Measurements from ENCODE around the gene NAV1. TPM values are rescaled to one million over a fixed set of nuclear protein-coding genes. Genes with fewer than 3 reads are reported as not detected.

Gene NAV1
- total RNA-seq, 4 donors from 2014 or later, result 13.0 to 40.6 (median 16.9) TPM

- peak; percentile 59 to 86 (median 84) for TF ChIP-seq POLR2AphosphoS5 (IDR thresholded peaks at IDR 0.05)
- no peak for TF ChIP-seq CTCF (IDR thresholded peaks at IDR 0.05)
Observed at GRCh38 chr1:201584471-201585092, 45.7 kb downstream of the NAV1 start.

GRCh38 chr1:201585093-201585483 lies 46.2 kb downstream of the NAV1 start:
- in situ Hi-C loops (cut with MboI; ENCODE audit: low pct_ligation_motif_present in 1 of 4, low pct_unique_long_range_greater_than_20kb in 1 of 4, low sequenced_read_pairs in 3 of 4) (no loop called here), intact Hi-C loops (cut with DNase I; ENCODE audit: low total_unique reads) (no loop called here)
- Histone ChIP-seq H3K36me3 (no peaks in the 10 kb centered on the region), H3K27ac (peak overlapping the region; percentile 46 to 71 (median 60)), H3K4me3 (no peak overlapping the region), H3K4me1 (peaks cover 0 to 32% (median 2%) of the 10 kb centered on the region in 4 donors), H3K9me3 (no peaks in the 10 kb centered on the region), H3K27me3 (no peaks in the 10 kb centered on the region)
- no peak for DNase-seq
- 61 to 86% methylated on average over 1 to 3 of the region's 3 CpGs for WGBS, 2 donors (ENCODE audit: low coverage in 1 of 2)
- TF ChIP-seq POLR2AphosphoS5 (IDR thresholded peaks at IDR 0.05) (no peak), EP300 (IDR thresholded peaks at IDR 0.05; ENCODE audit: low read depth) (no peak), POLR2A (IDR thresholded peaks at IDR 0.05) (no peak), CTCF (IDR thresholded peaks at IDR 0.05) (no peak)

More at GRCh38 chr1:201584471-201585092, 45.7 kb downstream of the NAV1 start:
- H3K4me1 ChIP-seq, result peaks cover 0 to 32% (median 2%) of the 10 kb centered on the region in 4 donors
- H3K27me3 ChIP-seq, result no peaks in the 10 kb centered on the region
- H3K27ac ChIP-seq, result peak overlapping the region; percentile 46 to 71 (median 60)
- DNase-seq, result peak; percentile 35
- no peaks in the 10 kb centered on the region for H3K9me3 ChIP-seq
- no peak overlapping the region for H3K4me3 ChIP-seq
- in situ Hi-C loops (cut with MboI; ENCODE audit: low pct_ligation_motif_present in 1 of 4, low pct_unique_long_range_greater_than_20kb in 1 of 4, low sequenced_read_pairs in 3 of 4) (no loop called here), intact Hi-C loops (cut with DNase I; ENCODE audit: low total_unique reads) (no loop called here)
- no peaks in the 10 kb centered on the region for H3K36me3 ChIP-seq
- 43 to 67% methylated on average over 1 to 6 of the region's 6 CpGs for WGBS, 2 donors (ENCODE audit: low coverage in 1 of 2)

- in situ Hi-C loops (cut with MboI; ENCODE audit: low pct_ligation_motif_present in 1 of 4, low pct_unique_long_range_greater_than_20kb in 1 of 4, low sequenced_read_pairs in 3 of 4), result no loop called here
- 56 to 67% methylated on average over 3 of the region's 3 CpGs for WGBS, 2 donors (ENCODE audit: low coverage in 1 of 2)
Observed at GRCh38 chr1:201585901-201586300, 47.0 kb downstream of the NAV1 start.

GRCh38 chr1:201586806-201587205 lies 47.9 kb downstream of the NAV1 start:
- in situ Hi-C loops (cut with MboI; ENCODE audit: low pct_ligation_motif_present in 1 of 4, low pct_unique_long_range_greater_than_20kb in 1 of 4, low sequenced_read_pairs in 3 of 4) (no loop called here), intact Hi-C loops (cut with DNase I; ENCODE audit: low total_unique reads) (no loop called here)
- DNase-seq, result no peak
- H3K27ac ChIP-seq, result no peak overlapping the region
- H3K27me3 ChIP-seq, result no peaks in the 10 kb centered on the region
- no peaks in the 10 kb centered on the region for H3K9me3 ChIP-seq
- TF ChIP-seq POLR2A (IDR thresholded peaks at IDR 0.05), result no peak
- TF ChIP-seq POLR2AphosphoS5 (IDR thresholded peaks at IDR 0.05), result no peak
- no peak for TF ChIP-seq CTCF (IDR thresholded peaks at IDR 0.05)
- no peak for TF ChIP-seq EP300 (IDR thresholded peaks at IDR 0.05; ENCODE audit: low read depth)
- no peak overlapping the region for H3K4me3 ChIP-seq
- 82 to 89% methylated on average over 4 to 5 of the region's 5 CpGs for WGBS, 2 donors (ENCODE audit: low coverage in 1 of 2)
- H3K36me3 ChIP-seq, result no peaks in the 10 kb centered on the region
- peaks cover 0 to 32% (median 2%) of the 10 kb centered on the region in 4 donors for H3K4me1 ChIP-seq

More at GRCh38 chr1:201585901-201586300, 47.0 kb downstream of the NAV1 start:
- peaks cover 0 to 32% (median 2%) of the 10 kb centered on the region in 4 donors for H3K4me1 ChIP-seq
- no peak for DNase-seq
- no peaks in the 10 kb centered on the region for H3K9me3 ChIP-seq
- H3K27ac ChIP-seq, result no peak overlapping the region
- TF ChIP-seq EP300 (IDR thresholded peaks at IDR 0.05; ENCODE audit: low read depth) (no peak), POLR2AphosphoS5 (IDR thresholded peaks at IDR 0.05) (no peak), POLR2A (IDR thresholded peaks at IDR 0.05) (no peak)
- H3K4me3 ChIP-seq, result no peak overlapping the region
- no peaks in the 10 kb centered on the region for H3K27me3 ChIP-seq
- intact Hi-C loops (cut with DNase I; ENCODE audit: low total_unique reads), result no loop called here
- H3K36me3 ChIP-seq, result no peaks in the 10 kb centered on the region
